ENCODE measurements around the gene PPP1R9B. TPM values are rescaled to one million over a fixed set of nuclear protein-coding genes. Genes with fewer than 3 reads are reported as not detected.

Gene PPP1R9B
- total RNA-seq, 1 experiment from 2014 or later: 23.0 TPM

DNA sequence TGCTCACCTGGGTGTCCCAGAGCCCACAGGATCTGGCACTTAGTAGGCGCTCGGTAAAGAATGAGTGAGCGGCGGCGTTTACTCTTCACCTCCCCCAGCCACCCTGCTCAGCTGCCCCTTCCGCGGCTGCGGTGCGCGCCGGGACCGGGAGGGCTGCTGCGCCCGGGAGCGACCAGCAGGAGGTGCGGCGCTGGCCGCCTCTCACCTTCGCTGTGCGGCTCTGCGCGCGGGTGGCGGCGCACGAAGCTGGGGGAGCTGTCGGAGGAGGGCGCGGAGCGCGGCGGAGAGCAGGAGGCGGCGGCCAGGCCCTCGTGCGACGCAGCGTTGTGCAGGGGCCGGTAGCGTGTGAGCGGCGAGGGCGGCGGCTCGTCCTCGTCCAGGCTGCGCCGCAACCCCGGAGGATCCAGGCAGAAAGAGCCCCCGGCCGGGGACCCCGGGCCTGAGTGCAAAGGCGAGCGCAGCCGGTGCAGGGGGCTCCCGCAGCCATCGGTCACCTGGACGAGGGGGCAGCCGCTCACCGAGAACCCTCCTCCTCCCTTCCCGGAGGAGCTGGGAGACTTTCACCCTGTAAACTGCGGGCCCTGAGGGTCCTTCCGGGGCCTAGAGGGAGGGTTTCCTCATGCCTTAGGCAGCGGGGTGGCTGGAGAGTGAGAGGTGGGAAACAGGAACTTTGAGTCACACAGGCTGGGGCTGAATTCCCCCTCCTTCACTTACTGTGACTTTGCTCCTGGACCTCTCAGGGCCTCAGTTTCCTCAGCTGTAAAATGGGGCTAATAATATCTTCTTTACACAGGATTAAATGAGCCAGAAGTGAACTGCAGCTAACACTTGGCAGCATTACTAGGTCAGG is 33.0 kb downstream of the PPP1R9B start:
- H3K9me3 Mint-ChIP-seq: no peaks in the 10 kb centered on the region; a peak in 1 of 5 replicates
- H2BK5ac ChIP-seq (ENCODE audit: insufficient read length, low read length): no peak overlapping the region
- no peak overlapping the region for H3K56ac ChIP-seq (ENCODE audit: insufficient read length, low read depth, low read length)
- peaks cover 9% of the 10 kb centered on the region; the same call in 1 of the 2 replicates for H3K4me1 ChIP-seq (ENCODE audit: insufficient read depth, low read length)
- no peaks in the 10 kb centered on the region for H3K9me3 ChIP-seq (ENCODE audit: control insufficient read depth, low read depth, low read length)
- no peak overlapping the region for H2BK120ac ChIP-seq (ENCODE audit: low read depth, low read length, poor library complexity, severe bottlenecking)
- peak; percentile 90 for DNase-seq
- peak overlapping the region; percentile 48 to 65 for H3K4me3 Mint-ChIP-seq
- no peaks in the 10 kb centered on the region for H3K79me1 ChIP-seq (ENCODE audit: insufficient read depth, low read depth, low read length, poor library complexity, severe bottlenecking)
- peak overlapping the region; percentile 16 for H3K18ac ChIP-seq (ENCODE audit: insufficient read length, low read depth, low read length)
- H3T11ph ChIP-seq (ENCODE audit: low read length): no peak overlapping the region
- H2BK12ac ChIP-seq (ENCODE audit: insufficient read length, low read depth, low read length): no peak overlapping the region
- peaks cover 0 to 10% (median 2%) of the 10 kb centered on the region in 3 experiments; a peak in 2 of 7 replicates for H3K36me3 Mint-ChIP-seq (ENCODE audit: insufficient read depth in 1 of 3, low read depth in 3 of 3)
- WGBS (ENCODE audit: extremely low coverage, insufficient read length, low lambda C conversion rate): no CpG with 5 or more reads among the region's 64 CpGs
- H2BK20ac ChIP-seq (ENCODE audit: low read depth, low read length, poor library complexity, severe bottlenecking): no peak overlapping the region
- H4K8ac ChIP-seq (replicated peaks; ENCODE audit: insufficient read length, low read depth, low read length): no peak overlapping the region
- H3K27ac ChIP-seq (ENCODE audit: insufficient read length, low read depth, low read length): no peak overlapping the region
- H3K4ac ChIP-seq (ENCODE audit: low read depth, low read length): no peak overlapping the region
- H2AFZ ChIP-seq (ENCODE audit: low read length): no peak overlapping the region
- no peaks in the 10 kb centered on the region for H3K79me2 ChIP-seq (ENCODE audit: insufficient read depth, low read length)
- no peak overlapping the region for H4K91ac ChIP-seq (ENCODE audit: insufficient read length, low read depth, low read length)
- no peak overlapping the region for H4K5ac ChIP-seq (ENCODE audit: insufficient read length, low read depth, low read length)
- no peak overlapping the region; a peak in 1 of 7 replicates for H3K27ac Mint-ChIP-seq
- no peak overlapping the region for H3K23ac ChIP-seq (ENCODE audit: insufficient read length, low read depth, low read length)
- H2AK5ac ChIP-seq (ENCODE audit: insufficient read length, low read length): no peak overlapping the region
- no peaks in the 10 kb centered on the region for H4K20me1 ChIP-seq (ENCODE audit: control insufficient read depth, insufficient read depth, insufficient read length)
- peaks cover 60% of the 10 kb centered on the region for H3K27me3 Mint-ChIP-seq (ENCODE audit: low read depth)
- H3K9ac ChIP-seq (ENCODE audit: extremely low read depth, insufficient read length, low read length): no peak overlapping the region
- H3K4me1 Mint-ChIP-seq: peaks cover 15 to 27% of the 10 kb centered on the region in 2 experiments
- peak overlapping the region; percentile 36 for H3K4me2 ChIP-seq (ENCODE audit: insufficient read depth, insufficient read length, low read length)
- H3K23me2 ChIP-seq (ENCODE audit: insufficient read length, low read depth, low read length, poor library complexity, severe bottlenecking): no peaks in the 10 kb centered on the region
- H3K27me3 ChIP-seq (ENCODE audit: insufficient read depth, low read length): no peaks in the 10 kb centered on the region; the same call in 1 of the 2 replicates
- 0 out of 2 replicates have a peak overlapping the region, but pooled peaks have one; percentile 38 for H3K14ac ChIP-seq (ENCODE audit: insufficient read depth, low read length)
- no peak overlapping the region for H2BK15ac ChIP-seq (ENCODE audit: low read depth, low read length)
- peak; percentile 75 for TF ChIP-seq CTCF (conservative IDR thresholded peaks at IDR 0.05)
